NK-92 treated with Interleukin-12 subunit alpha and Interleukin-12 subunit beta, amount 100 ng/mL, for 24 hours (cell line): ENCODE data around the gene IL1RAPL1.

Source experiments
- DNase-seq: peaks from one replicate; lab custom pipeline; 2025; lab: John Stamatoyannopoulos, UW

The IL1RAPL1 gene

DNA sequence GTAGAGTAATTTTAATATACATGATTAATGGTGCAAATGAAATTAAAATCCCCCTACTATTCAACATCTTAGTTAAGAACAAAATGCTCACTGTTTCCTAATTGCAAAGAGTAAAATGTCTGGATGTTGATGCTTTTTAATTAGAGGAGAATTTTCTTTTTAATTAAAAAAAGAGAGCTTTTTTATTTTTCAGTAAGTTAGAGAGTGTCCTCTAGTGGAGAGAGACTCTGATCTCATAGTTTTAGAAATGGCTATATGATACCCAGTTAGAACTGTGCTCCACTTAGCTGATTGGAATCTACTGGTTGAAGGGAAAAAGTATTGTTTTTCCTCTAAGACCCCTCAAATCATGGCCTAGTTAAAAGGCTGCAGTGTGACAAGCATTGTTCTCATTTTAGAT lies 1316.1 kb downstream of the IL1RAPL1 start:
- DNase-seq, result no peak

DNA sequence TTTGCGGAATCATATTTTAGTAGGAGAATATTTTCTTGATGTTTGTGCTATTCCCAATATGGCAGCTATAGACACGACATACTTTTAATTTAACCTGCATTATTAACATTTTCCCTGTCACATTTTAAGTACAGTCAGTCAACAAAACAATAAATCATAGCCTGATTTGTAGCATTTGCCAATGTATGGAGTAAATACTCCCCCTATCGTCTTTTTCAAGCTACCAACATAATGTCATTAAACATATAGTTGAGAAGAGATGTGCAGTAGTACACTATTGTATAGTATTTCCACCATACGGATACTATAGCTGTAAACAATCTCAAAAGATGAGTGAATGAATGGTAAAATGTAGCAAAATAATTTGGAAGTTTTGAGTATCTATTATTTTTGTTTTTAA lies 1324.4 kb downstream of the IL1RAPL1 start:
- no peak for DNase-seq

DNA sequence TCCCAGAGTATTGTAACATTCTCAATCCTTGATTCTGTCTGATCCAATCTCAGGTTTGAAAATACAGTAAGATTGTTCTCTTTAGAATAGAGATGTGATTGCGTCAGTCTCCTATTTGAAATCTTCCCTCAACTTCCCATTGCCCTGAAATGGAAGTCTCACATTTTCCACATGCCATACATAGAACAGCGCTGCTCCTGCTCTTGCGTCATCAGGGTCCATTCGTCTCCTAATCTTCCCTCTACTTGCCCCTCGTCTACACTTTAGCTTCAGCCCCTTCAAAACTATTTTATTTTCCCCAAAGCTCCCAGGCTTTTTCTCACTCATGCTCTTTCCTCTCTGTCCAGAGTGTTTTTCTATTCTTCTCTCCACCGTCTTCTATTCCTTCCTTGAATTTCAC lies 1326.4 kb downstream of the IL1RAPL1 start:
- DNase-seq, result no peak

DNA sequence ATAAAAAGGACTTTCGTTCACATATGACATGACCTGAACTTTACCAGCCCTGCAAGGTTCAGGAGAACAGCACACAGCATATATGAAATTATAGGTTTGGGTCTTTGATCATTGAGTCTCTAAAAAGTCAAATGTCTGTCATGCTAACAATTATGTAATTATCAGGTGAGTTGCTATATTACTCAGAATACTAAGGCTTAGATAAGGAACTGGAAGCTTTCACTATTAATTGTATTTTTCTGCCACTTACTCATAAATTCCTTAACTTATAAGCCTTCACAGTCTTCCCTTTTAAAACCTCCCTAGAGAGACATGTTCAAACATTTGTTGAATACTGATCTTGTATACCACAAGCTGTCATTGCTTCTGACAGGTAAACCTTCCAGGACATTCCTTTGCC lies 1335.4 kb downstream of the IL1RAPL1 start:
- DNase-seq, result no peak

DNA sequence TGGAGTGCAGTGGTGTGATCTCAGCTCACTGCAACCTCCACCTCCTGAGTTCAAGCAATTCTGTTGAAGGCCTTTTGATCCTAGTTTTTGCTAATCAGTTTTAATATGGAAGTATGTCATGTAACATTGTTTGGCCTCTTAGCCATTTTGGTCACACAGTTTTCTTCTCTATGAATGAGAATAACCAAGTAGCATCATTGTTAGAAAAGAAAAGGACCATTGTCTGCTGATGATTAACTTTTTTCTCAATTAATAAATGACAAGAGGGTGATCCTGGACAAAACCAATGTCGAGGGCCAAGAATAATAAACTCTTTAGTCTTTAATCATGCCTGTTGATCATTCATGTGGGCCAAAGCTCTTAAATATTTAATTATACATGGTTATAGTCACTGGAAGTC lies 1338.8 kb downstream of the IL1RAPL1 start:
- no peak for DNase-seq

DNA sequence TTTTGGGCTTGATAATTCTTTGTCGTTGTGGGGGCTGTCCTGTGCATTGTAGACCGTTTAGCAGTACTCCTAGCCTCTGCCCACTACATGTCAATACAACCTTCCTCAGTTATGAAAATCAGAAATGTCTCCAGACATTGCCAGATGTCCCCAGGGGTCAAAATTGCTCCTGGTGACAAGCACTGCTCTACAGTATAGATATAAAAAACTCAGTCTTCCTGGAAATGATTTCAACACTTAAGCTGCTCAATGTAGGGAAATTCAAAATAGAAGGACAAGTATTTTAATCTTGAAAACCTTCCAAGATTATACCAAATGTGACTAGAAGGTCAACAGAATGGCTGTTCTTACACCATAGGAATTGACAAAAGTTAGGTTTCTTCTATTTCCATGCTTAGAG lies 1339.4 kb downstream of the IL1RAPL1 start:
- DNase-seq, result no peak

DNA sequence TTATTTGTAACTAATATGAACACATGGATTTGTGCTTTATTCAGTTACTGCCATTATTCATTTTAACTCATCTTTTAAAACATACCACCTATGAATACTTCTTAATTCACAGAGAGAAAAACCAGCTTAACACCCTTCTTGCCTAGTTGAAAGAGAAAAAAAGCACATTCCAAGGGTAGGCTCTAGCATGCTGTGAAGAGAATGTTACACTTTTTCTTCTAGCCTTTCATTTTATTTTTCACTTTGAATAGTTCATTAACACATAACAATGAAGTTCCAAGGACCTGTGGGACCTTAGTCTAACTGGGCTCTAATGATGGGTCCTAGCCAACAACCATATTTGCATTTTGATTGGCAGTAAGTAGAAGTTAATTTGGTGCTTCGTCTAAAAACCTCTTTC lies 1348.2 kb downstream of the IL1RAPL1 start:
- DNase-seq, result no peak

DNA sequence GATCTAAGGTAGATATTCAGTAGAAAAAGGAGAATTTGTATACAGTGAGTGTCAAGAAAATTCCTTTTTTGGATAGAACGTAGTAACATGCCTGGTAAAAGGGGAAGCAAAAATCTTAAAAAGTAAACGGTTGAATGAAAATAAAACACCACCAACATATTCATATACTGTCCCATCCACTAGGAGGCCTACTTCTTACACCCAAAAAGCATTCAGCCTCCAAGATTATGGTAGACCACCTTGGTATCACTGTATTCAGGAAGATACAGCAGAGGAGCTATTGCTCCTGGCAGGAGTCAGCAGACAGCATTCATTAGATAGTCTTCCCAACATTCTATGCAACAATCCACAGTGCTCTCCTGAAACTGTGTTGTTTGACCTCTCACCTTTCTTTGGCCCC lies 1353.5 kb downstream of the IL1RAPL1 start:
- no peak for DNase-seq

DNA sequence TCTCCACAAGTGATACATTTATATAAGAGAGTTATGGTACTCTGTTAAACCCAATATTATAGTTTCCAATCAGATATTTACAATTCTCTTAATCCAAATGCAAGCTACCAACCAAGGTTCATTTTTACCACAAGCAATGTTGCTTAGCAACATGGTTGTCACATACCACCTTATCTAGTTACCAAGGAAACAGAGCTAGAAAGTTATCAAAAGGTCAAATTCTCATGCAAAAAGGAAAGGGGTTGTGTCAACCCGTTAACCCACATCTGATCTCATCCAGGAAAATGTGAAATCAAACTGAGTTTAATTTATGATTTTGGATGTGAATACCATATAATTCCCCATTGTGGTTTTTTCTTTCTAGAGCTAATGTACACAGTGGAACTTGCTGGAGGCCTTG lies 1354.0 kb downstream of the IL1RAPL1 start:
- DNase-seq, result no peak

DNA sequence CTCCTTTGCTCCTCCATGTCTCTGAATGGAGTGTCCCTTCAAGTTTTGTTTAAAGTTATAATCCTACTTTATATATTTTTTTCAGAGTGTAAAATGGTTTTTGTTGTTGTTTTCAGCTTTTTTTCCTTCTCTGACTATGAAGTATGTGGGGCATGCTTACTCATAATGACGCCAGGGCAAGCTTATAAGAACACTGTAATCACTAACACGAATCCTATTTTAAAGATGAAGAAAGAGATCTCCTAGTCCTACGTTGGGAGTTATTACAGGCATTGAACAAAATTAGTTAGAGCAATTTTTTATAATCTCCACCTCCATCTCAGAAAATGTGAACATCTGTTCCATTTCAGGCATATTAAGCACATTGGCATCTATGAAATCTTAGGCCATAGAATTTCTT lies 1360.0 kb downstream of the IL1RAPL1 start:
- no peak for DNase-seq

DNA sequence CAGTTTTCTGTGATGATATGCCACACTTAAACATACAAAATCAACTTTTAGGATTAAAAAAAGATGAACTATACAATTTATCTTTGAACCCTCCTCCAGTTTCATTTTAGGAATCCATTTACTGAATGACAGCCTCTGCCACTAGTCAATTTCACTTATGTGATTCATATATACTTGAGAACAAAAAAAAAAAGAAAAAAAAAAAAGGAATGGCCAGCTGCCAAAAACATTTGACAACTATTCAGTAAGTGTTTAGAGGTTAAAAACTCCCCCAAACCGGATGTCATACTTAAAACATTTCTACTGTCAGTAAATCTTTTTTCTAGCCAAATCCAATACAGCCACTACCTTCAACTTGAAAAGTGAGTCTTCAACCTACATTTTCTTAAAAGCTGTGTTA lies 1361.4 kb downstream of the IL1RAPL1 start:
- no peak for DNase-seq

DNA sequence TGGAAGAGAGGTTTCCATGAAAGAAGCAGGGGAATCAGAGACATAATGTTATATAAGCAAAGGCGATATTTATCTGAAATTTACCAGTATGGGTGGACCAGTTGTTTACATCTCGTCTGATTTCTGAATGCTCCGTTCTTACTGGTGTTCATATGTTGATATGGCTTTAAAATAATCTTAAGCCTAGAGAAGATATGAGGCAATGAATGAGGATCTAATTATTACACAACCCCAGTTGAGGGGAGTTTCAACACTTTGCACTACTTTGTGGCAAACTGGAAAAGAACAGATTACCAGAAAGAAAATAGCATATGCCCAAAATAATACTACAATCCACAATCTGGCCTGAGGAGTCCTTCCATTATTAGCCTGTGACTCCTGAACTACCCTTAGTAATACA lies 1364.8 kb downstream of the IL1RAPL1 start:
- DNase-seq, result no peak

DNA sequence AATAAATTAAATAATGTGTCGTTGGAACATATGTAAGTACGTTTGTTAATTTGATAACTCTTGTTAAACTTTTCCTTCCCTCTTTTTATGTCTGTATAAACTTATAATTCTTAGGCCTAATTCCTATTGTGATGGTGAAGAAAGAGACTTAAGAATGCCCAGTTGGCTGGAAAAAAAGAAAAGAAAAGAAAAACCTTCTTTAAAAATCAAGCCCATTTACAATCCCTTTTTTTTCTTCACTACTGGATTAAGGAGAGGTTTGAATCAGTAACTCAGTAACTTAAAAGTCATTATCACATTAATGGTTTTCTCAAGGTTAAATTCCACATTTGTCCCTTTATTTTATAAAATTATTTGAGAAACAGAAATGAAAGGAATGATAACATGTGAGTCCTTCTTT lies 1374.8 kb downstream of the IL1RAPL1 start:
- no peak for DNase-seq

DNA sequence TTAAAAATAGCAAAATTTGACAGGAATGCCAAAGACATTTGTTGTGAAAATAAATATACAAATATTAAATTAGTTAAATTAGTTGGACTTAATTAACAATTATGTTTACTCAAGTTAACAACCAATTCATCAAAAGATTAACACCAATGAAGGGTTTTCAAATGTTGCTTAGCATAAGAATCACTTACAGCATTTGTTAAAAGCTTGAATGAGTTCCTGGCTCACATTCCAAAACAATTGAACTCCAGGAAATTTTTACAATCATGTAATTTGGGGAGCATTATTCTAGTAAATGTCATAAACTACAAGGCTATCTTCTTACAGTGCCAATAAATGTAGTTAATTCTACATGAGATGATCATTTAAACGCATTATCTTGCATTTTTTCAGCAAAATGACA lies 1378.4 kb downstream of the IL1RAPL1 start:
- DNase-seq, result no peak

DNA sequence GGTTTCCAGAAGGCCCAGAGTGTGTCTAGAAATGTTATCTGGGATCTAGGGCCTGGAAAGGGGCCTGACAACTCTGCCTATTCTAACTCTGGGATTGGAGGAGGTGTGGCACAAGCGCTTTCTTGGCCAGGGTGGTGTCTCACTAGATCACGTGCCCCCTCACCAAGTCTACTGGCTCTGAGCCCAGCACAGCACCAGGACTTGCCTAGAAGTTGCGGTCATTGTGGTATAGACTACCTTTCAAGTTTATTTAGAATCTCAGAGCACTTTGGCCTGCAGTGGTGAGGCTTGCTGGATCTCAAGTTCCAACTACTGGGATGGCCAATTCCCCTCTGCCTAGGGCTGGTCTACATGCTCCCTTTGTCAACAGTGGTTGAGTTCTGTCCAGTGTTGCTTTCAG lies 1404.8 kb downstream of the IL1RAPL1 start:
- no peak for DNase-seq

DNA sequence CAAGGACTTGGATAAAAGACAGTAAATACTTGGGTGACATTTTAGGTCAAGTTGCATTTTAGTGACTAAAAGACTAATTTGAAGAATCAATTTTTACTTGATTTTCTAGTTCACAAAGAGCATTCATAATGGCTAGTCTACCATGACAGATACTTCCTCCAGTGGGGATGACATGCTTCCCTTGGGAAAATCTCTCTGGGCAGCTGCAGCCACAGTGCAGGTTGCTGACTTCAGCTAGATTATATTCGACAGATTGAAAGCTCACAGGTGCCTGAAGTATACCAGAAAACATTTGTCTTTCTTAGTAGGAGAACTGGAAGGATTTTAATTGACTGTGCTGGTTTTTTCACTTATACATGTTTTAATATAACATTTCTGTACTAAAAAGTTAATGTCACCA lies 1418.6 kb downstream of the IL1RAPL1 start:
- DNase-seq, result no peak
